GM12878 (cell line): ENCODE results near the gene TYW1B. TPM values are rescaled to one million over a fixed set of nuclear protein-coding genes. Genes with fewer than 3 reads are reported as not detected.
"Not testable (repeated sequence)": the region's sequence is repeated elsewhere in the genome, so short reads cannot be mapped to it uniquely, and the experiment has no call there.

Experiments
- ATAC-seq: fragments of 200-7000 bp; cut with Tn5 transposase; 3 replicates; pipeline ENCODE4 v1.9.1; 2020; ENCODE audit warnings: mild to moderate bottlenecking, moderate library complexity
- BruUV-seq: library from RNA; stranded (reverse); fragments of 400-500 nt; replicated peaks from 2 replicates; lab custom pipeline; 2021; lab: Mats Ljungman, UMichigan
- CTCF ChIA-PET: fragments of 300-600 bp; sonication (Branson Sonifier 250); formaldehyde crosslinking; extraction: SDS; loops from one replicate; lab custom pipeline; 2021; ENCODE audit warnings: inconsistent platforms; lab: Yijun Ruan, JAX
- POLR2A ChIA-PET: fragments of 350-600 bp; formaldehyde crosslinking; extraction: SDS; loops from one replicate; lab custom pipeline; 2021; ENCODE audit warnings: inconsistent platforms; lab: Charles Lee
- RAD21 ChIA-PET: fragments of 300-600 bp; sonication (Branson Sonifier 250); formaldehyde crosslinking; loops from one replicate; lab custom pipeline; 2023; ENCODE audit warnings: antibody characterized with exemption; ENCODE audit not compliant: unreplicated experiment; lab: Charles Lee
- SMC1A ChIA-PET: fragments of 300-600 bp; sonication (Branson Sonifier 250); formaldehyde crosslinking; loops from one replicate; lab custom pipeline; 2023; ENCODE audit not compliant: unreplicated experiment, uncharacterized antibody; lab: Charles Lee
- DNase-seq: peaks from one replicate; pipeline ENCODE4 v3.0.0-alpha.2; 2011; ENCODE audit warnings: low read depth, low spot score
- FAIRE-seq: peaks from 3 replicates; lab custom pipeline; 2011; peaks lifted over from hg19 to GRCh38; lab: Jason Lieb, UNC
- H2AFZ ChIP-seq: 2 replicates; pipeline ENCODE4 v1.6.0; 2011; ENCODE audit warnings: low read depth, low read length, control low read depth; ENCODE audit not compliant: control insufficient read depth
- H3K27ac ChIP-seq: 2 replicates; pipeline ENCODE4 v1.5.1; 2011; ENCODE audit warnings: control low read depth; ENCODE audit not compliant: control insufficient read depth, insufficient read depth
- H3K27me3 ChIP-seq, 2 experiments: replicated peaks in 1 of 2; 2 replicates each; pipeline versions ENCODE4 v1.6.0 to v1.6.1; 2011; ENCODE audit warnings: low read length in 1 of 2; ENCODE audit not compliant: control insufficient read depth in 2 of 2, insufficient read depth in 2 of 2
- H3K36me3 ChIP-seq, 2 experiments: 2 replicates each; pipeline ENCODE4 v1.5.1; 2011; ENCODE audit warnings: low read length in 1 of 2; ENCODE audit not compliant: control insufficient read depth in 2 of 2, insufficient read depth in 2 of 2
- H3K4me1 ChIP-seq: 2 replicates; pipeline ENCODE4 v1.6.1; 2011; ENCODE audit warnings: mild to moderate bottlenecking, low read length, moderate library complexity, mixed read lengths; ENCODE audit not compliant: control insufficient read depth, insufficient read depth
- H3K4me2 ChIP-seq: 2 replicates; pipeline ENCODE4 v1.6.0; 2011; ENCODE audit warnings: control low read depth; ENCODE audit not compliant: control insufficient read depth, insufficient read depth
- H3K4me3 ChIP-seq: fragments of 200-600 bp; sonication (generic); 2 replicates; pipeline ENCODE4 v1.5.1; 2016
- H3K79me2 ChIP-seq: 2 replicates; pipeline ENCODE4 v1.6.0; 2011; ENCODE audit warnings: low read length; ENCODE audit not compliant: control insufficient read depth, insufficient read depth
- H3K9ac ChIP-seq: 2 replicates; pipeline ENCODE4 v1.8.0; 2011; ENCODE audit warnings: low read length, control low read depth, mixed read lengths; ENCODE audit not compliant: control insufficient read depth, insufficient read depth
- H3K9me3 ChIP-seq: replicated peaks from 3 replicates; pipeline ENCODE4 v1.5.1; 2011; ENCODE audit warnings: mild to moderate bottlenecking, low read length; ENCODE audit not compliant: control insufficient read depth, insufficient read depth
- H4K20me1 ChIP-seq: 2 replicates; pipeline ENCODE4 v1.6.0; 2011; ENCODE audit not compliant: control insufficient read depth, insufficient read depth
- RAD51 ChIP-seq: fragments of 450-650 bp; IDR thresholded peaks from 2 replicates; pipeline ENCODE4 v1.6.1; 2016; ENCODE audit warnings: moderate library complexity, mild to moderate bottlenecking, inconsistent platforms
- SKIL ChIP-seq: fragments of 450-650 bp; IDR thresholded peaks from 2 replicates; pipeline ENCODE4 v1.6.1; 2017; ENCODE audit warnings: mild to moderate bottlenecking, low read depth, inconsistent platforms; ENCODE audit not compliant: poor library complexity, severe bottlenecking
- WGBS: methylation state at CpG from one replicate; pipeline ENCODE4 v1.1.6; 2016; ENCODE audit warnings: low lambda C conversion rate; ENCODE audit not compliant: insufficient replicate concordance, insufficient coverage; ENCODE audit errors: missing lambda C conversion rate; 5-methylcytosine and 5-hydroxymethylcytosine counted together
- in situ Hi-C: fragments of 300-500 bp; cut with MboI; formaldehyde crosslinking; loops from 9 replicates; pipeline ENCODE4 v1.14.3; 2018; ENCODE audit warnings: mixed read lengths
- intact Hi-C: fragments of 100-400 bp; cut with micrococcal nuclease; formaldehyde crosslinking; loops from one replicate; pipeline ENCODE4 v1.14.2; 2022; ENCODE audit not compliant: unreplicated experiment
- polyA plus RNA-seq, 11 experiments: library from polyadenylated mRNA; depleted of rRNA in 4 of 11; unstranded in 6 of 11; stranded (reverse) in 5 of 11; fragments of >200 nt; fragmentation: Nextera tagmentation in 4 of 11; fragmentation: Illumina TruSeq in 1 of 11; extraction: Ambion mirVana in 4 of 11; extraction: Trizol in 1 of 11; gene quantifications; 1 replicate in 1 of 11; 2 replicates in 10 of 11; pipeline versions ENCODE4 v1.2.1 to v1.2.3, GENCODE V29; 2011 to 2016; ENCODE audit warnings: inconsistent platforms in 2 of 11, missing spikeins in 2 of 11, low read depth in 1 of 11
- total RNA-seq, 4 experiments: library from RNA; depleted of rRNA in 3 of 4; stranded (reverse); fragments of >200 nt in 3 of 4; fragmentation: Illumina TruSeq in 1 of 4; extraction: Trizol in 1 of 4; gene quantifications; 2 replicates each; pipeline versions ENCODE4 v1.2.1 to v1.2.3, GENCODE V29; 2013 to 2021

The TYW1B gene
- total and polyA plus RNA-seq, 10 of the 15 experiments (the other 5 are each of a cell fraction or from before 2014, with no cell fraction given), result 3.5 to 6.6 (median 5.3) TPM

- peak; percentile 33 for TF ChIP-seq SKIL
- peak; percentile 68 for TF ChIP-seq RAD51
- TF ChIP-seq, all 136 proteins: peak for 23; not testable (repeated sequence) for 113
Observed at GRCh38 chr7:72546586-72547237, 281.3 kb downstream of the TYW1B start (continued).

GRCh38 chr7:72544531-72544930 lies 283.5 kb downstream of the TYW1B start:
- H3K79me2 ChIP-seq, SMC1A ChIA-PET, H3K36me3 ChIP-seq, H2AFZ ChIP-seq, H4K20me1 ChIP-seq, H3K4me3 ChIP-seq, CTCF ChIA-PET, H3K4me1 ChIP-seq, H3K27me3 ChIP-seq, BruUV-seq, H3K4me2 ChIP-seq, FAIRE-seq, DNase-seq, H3K9ac ChIP-seq, ATAC-seq, in situ Hi-C loops, RAD21 ChIA-PET, intact Hi-C loops, H3K27ac ChIP-seq, POLR2A ChIA-PET, H3K9me3 ChIP-seq: not testable (repeated sequence)
- WGBS, result 3% methylated on average over 2 of the region's 2 CpGs
